NCI-H446 (cell line): ENCODE measurements around the gene TMBIM1.

Experiments
- DNase-seq, 2 experiments: peaks; one replicate each; lab custom pipeline; 2025; lab: John Stamatoyannopoulos, UW

TMBIM1 gene

GRCh38 chr2:218257390-218257981 is 34.8 kb downstream of the TMBIM1 start:
- DNase-seq, result no peak

DNA sequence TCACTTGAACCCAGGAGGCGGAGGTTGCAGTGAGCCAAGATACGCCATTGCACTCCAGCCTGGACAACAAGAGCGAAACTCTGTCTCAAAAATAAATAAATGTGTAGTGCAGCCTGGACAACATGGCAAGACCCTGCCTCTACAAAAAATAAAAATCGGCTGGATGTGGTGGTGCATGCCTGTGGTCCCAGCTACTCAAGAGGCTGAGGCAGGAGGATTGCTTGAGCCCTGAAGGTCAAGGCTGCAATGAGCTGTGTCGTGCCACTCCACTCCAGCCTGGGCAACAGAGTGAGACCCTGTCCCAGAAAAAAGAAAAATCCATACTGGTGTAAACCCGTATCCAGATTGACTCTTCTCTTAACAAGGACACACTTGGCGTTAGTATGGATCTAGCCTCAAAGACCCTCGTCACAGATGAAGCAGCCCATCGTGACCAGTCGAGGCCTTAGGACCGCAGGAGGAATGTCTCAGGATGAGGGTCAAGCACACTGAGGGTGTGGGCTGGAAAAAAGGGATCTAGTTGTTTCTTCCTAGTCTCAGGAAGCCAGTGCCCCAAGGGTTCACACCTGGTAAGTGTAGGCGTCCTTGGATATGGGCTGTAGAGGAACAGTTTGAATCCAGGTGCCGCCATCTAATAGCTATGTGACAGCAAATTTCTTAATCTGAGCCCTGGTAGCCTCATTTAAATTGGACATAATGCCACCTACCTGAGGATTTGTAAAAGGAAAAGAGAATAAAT is 35.5 kb downstream of the TMBIM1 start:
- DNase-seq, result no peak

- DNase-seq, result no peak
Observed at GRCh38 chr2:218255446-218255845, 36.9 kb downstream of the TMBIM1 start.

- no peak for DNase-seq
Observed at GRCh38 chr2:218253232-218253625, 39.1 kb downstream of the TMBIM1 start.

GRCh38 chr2:218252509-218253231 is 39.6 kb downstream of the TMBIM1 start:
- no peak for DNase-seq

DNA sequence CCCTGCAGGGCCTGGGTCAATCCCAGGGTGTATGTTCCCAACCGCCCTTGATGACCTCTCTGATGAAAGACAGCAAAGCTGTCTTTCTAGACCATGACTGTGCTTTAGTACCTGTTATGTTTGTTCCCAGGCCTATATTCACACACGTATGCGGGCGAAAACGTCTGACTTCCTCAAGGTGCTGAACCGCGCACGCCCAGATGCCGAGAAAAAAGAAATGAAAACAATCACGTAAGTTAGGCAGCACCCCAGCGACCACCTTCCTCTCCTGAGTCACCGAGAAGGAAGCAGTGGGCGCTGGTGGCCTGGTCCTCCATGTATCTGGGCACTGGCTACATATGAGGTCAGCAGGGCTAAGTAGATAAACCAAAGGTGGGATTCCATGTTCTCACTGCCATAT is 42.6 kb downstream of the TMBIM1 start:
- DNase-seq, result no peak

DNA sequence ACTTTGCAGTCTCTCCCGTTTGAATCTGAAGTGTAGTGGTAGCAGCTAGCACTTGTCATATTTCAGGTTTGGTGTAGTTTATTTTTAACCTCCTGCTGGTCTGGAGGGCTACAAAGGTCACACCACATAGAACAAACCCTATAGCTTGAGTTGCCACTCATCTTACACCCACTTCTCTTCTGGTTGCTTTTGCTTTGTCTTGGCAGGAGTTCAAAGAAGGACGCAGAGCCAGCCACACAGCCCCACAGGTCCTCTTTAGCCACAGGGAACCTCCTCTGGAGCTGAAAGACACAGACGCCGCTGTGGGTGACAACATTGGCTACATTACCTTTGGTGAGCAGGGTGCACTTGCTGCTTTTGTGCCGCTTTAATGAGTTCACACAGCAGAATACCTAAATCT is 47.1 kb downstream of the TMBIM1 start:
- no peak for DNase-seq

DNA sequence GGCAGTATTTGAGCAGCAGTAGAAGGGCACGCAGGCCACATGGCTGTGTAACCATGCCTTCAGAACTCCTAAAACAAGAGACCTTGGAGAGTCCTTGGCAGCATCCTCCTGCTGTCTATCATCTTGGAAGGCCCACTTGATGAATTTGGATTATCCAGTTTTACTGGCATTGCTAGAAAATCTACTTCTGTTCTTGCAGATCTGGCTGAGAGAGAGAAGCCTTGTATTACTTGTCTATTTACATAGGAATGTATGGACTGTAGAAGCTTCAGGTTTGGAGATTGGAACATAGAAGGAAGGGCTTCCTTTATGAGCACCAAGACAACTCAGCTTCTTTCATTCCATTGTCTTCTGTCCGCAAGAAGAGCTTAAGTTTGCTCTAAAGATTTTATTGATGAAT is 47.6 kb downstream of the TMBIM1 start:
- no peak for DNase-seq

DNA sequence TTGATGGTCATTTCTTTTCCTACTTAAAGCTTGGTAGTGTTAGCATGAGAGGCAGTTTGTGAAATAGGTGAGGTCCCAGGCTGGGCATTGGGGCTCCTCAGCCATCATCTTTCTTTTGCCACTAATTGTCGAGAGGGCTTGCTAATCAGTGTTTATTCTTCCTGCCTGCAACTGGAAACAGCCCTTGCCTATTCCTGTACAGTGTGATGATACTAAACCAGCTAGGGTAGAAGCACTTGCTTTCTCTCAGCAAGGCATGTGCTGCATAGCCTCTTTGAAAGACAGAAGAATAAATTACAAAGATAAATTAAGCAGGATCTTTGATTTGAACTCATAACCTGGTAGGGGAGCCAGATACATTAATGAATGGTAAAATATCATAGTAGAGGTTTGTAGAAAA is 48.1 kb downstream of the TMBIM1 start:
- DNase-seq, result no peak

DNA sequence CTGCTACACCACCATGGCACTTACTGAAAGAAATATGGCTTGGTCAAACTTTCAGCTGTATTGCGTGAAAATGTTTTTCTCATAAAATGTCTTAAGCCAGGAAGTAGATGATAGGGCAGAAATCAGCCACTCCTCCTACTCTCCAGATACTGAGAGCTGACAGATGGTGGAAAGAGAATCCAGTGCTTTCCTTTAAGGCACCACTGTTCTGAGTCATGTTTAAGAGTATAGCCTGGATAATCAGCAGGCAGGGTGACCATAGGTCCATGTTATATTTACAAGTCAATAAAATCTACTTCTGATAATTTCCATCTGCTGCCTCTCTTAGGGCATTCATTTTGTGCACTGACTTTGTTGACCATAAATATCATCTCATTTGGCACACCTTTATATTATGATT is 53.4 kb downstream of the TMBIM1 start:
- DNase-seq, result no peak

- DNase-seq, result no peak
Observed at GRCh38 chr2:218236829-218237228, 55.5 kb downstream of the TMBIM1 start.

GRCh38 chr2:218235017-218235416 is 57.3 kb downstream of the TMBIM1 start:
- no peak for DNase-seq

DNA sequence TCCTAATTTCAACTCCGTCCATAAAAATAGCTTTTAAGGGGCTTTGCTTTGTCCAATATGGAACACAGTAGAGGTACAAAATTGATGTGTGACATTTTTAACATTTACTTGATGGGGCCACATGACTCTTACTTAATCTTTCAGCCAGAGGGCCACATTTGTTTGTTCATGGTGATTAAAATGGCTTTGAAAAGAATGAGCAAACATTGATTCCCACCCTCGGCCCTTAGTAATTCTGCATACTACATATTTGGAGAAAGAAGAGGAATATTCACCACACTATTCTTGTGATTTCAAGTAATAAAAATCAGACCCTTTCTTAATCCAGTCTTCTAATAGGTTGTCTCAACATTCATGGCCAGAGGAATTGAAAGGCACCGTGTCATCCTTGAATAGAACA is 57.8 kb downstream of the TMBIM1 start:
- DNase-seq, result no peak

DNA sequence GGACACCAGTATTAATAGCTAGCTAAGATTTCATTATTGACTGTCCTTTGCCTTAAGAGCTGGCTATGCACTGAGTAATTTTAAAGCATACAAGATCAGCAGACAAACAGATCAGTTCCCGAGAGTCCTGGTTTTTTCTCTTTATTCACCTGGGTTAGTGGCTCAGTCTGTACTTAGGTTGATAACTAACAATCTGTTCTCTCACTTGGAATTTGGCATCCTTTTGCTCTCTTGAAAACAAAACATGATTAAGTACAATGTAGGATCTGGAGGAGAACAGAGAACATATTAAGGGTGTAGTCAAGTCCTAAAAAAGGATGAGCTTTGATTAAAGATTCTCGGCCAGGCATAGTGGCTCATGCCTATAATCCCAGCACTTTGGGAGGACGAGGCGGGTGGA is 58.8 kb downstream of the TMBIM1 start:
- DNase-seq, result no peak

DNA sequence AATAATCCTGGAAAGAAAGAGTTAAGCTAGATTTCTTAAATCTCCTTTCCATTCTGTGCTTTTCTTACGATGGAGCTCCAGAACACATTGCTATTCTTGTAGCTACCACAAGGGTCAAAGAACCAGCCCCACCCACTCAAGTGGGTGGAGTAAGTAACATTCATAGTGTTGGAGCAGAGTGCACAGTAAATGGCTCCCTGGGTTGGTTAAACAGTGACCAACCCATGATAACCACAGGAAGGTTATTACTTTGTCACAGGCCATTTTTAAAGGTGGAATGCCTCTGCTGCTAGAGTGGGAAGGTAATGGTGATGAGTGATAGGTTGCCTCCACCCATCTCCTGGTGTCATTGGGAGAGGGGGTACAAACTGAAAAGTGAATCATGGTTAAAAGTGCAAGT is 61.4 kb downstream of the TMBIM1 start:
- DNase-seq, result no peak

DNA sequence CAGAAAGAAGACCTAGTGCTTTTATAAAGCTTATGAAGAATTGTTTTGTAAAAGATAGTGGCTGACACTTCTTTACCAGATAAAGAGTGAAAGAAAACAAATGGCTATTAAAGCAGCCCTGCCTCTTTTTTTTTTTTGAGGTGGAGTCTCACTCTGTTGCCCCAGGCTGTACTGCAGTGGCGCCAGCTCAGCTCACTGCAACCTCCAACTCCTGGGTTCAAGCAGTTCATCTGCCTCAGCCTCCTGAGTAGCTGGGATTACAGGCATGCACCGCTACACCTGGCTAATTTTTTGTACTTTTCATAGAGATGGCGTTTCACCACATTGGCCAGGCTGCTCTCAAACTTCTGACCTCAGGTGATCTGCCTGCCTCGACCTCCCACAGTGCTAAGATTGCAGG is 62.5 kb downstream of the TMBIM1 start:
- DNase-seq, result no peak

GRCh38 chr2:218229239-218229638 is 63.1 kb downstream of the TMBIM1 start:
- DNase-seq, result no peak

DNA sequence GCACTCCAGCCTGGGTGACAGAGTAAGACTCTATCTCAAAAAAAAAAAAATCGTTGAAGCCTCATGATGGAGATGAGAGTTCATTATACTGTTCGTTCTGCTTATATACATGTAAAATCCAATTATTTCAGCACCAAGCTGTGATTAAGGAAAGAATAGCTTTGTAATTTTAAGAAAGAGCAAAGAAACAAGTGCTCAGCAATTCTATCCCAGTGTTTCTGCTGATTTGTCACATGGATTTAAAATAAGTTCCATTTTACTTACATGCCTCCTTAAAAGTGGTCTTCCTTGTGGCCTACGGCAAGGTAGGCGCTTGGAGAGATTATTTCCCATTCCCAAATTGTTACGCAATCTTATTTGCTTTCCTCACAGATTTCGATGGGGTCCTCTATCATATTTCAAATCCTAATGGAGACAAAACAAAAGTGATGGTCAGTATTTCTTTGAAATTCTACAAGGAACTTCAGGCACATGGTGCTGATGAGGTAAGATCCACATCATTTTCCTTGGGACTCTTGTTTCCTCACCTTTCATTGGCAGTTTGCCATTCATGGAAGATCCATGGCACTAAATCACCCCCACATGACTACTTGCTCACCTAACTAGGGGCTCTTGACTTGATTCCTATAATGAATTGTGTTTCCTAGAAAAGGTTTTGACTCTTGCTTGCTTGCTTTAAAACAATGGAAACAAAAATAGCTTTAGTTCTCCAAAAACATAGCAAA is 63.8 kb downstream of the TMBIM1 start:
- DNase-seq, result no peak

DNA sequence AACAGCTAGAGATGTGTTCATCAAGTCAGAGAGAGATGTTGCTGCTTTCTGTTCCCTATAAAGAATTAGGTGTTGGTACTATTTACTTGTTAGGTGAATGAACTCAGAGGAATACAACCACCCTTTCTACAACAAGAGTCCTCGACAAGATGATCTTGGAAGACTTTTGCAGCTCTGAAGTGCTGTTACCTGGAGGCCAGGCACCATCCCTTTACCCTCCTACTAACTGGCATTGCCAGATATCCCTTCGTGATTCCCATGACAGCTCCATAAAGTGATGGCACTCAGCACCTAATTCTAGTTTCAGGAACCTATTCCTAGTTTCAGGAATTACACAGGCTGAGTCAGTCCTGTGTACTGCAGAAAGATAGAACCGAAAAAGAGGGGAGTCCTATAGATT is 65.4 kb downstream of the TMBIM1 start:
- no peak for DNase-seq
